TTC549 (cell line): ENCODE measurements around the gene TP53TG3F.
"Not testable (repeated sequence)": the region's sequence is repeated elsewhere in the genome, so short reads cannot be mapped to it uniquely, and the experiment has no call there.

ENCODE experiments used
- FAIRE-seq: peaks from 2 replicates; lab custom pipeline; 2012; peaks lifted over from hg19 to GRCh38; lab: Jason Lieb, UNC

Gene TP53TG3F

GRCh38 chr16:33459312-33459711, at the start of gene TP53TG3F:
Gene TP53TG3F, plus strand, starts transcription at chr16:33459612. Its CDS starts 68 bp downstream, at chr16:33459680.
- FAIRE-seq = not testable (repeated sequence)

- FAIRE-seq = not testable (repeated sequence)
Measured at GRCh38 chr16:33491611-33492010, 32.2 kb downstream of the TP53TG3F start.

- not testable (repeated sequence) for FAIRE-seq
Measured at GRCh38 chr16:33507231-33507630, 47.8 kb downstream of the TP53TG3F start.

- not testable (repeated sequence) for FAIRE-seq
Measured at GRCh38 chr16:33509070-33509469, 49.7 kb downstream of the TP53TG3F start.

- FAIRE-seq = not testable (repeated sequence)
Measured at GRCh38 chr16:33509906-33510305, 50.5 kb downstream of the TP53TG3F start.
